HG02852 (cell line): ENCODE measurements around the gene KCNE3.

Experiments used
- ATAC-seq: cut with Tn5 transposase; IDR thresholded peaks from one replicate; pipeline ENCODE4 v1.9.1; 2021; ENCODE audit warnings: mild to moderate bottlenecking, moderate library complexity; ENCODE audit not compliant: unreplicated experiment

The KCNE3 gene, protein sequence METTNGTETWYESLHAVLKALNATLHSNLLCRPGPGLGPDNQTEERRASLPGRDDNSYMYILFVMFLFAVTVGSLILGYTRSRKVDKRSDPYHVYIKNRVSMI

GRCh38 chr11:74466916-74467885 lies at the start of gene KCNE3:
TSS of gene KCNE3 (minus strand) at chr11:74467549. CDS start at chr11:74457563, 9,986 bp downstream.
- ATAC-seq: no peak

GRCh38 chr11:74507582-74507981 lies 40.2 kb upstream of the KCNE3 start:
- no peak for ATAC-seq

GRCh38 chr11:74506823-74507222 lies 39.5 kb upstream of the KCNE3 start:
- ATAC-seq: no peak

- ATAC-seq: no peak
Measured at GRCh38 chr11:74505911-74506310, 38.6 kb upstream of the KCNE3 start.

DNA sequence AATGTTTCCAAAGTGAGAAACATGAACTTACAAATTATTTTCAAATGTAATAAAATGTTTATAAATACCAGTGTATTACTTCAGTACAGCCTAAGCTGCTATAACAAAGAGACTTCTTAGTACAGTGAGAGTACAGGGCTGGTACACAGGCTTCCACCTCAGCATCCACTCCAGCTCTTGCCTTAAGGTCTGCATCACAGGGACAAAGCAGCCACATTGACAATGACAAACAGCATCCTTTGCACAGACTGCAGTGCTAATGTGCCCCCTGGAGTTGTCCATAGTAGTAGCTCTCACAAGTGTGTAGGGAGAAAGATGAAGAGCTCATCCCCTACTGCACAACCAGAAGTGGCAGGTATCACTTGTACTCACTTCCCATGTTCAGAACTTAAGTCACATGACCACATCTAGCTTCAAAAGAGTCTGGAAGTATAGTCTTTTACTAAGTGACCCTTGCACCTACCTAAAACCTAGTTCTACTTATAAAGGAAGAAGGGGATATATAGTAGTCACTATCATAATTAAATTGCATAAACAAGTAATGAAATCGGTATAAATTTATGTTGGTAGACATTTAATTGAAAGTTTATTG lies 36.8 kb upstream of the KCNE3 start:
- ATAC-seq: no peak

GRCh38 chr11:74494916-74495315 lies 27.6 kb upstream of the KCNE3 start:
- no peak for ATAC-seq

GRCh38 chr11:74493791-74494630 lies 26.7 kb upstream of the KCNE3 start:
- ATAC-seq: no peak

GRCh38 chr11:74492974-74493790 lies 25.8 kb upstream of the KCNE3 start, which contains the start of gene LIPT2:
TSS of gene LIPT2 (minus strand) at chr11:74493724. CDS start at chr11:74493703, 21 bp downstream.
- peak; percentile 96 for ATAC-seq

DNA sequence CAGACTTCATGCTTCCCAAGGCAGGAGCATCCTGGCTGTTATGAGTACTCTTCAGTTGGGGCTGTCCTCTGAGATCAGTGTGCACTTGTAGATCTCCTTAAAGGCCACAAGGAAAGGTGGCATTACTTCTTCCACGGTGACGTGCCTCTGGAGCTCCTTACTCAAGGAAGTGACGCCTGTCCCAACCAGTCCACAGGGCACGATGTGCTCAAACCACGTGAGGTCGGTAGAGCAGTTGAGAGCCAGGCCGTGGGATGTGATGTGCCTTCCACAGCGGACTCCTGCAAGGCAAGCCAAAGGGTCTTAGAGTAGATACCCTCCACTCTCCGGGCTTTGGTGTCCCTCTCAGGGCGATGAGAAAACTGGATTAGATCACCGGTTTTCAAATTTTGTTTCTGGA lies 24.7 kb upstream of the KCNE3 start:
- ATAC-seq: no peak

DNA sequence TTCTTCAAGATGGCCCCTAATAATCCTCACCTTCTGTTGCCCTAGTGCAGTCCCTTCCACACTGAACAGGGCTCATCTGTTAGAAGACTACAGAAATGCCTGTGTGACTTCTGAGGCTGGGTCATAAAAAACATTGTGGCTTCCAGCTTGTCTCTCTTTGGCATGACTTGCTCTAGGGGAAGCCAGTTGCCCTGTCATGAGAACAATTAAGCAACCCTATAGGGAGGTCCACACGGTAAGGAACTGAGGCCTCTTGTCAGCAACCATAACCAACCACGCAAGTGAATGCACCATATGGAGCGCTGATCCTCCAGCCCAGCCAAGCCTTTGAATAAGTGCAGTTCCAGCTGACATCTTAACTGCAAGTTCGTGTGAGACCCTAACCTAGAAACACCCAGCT lies 23.6 kb upstream of the KCNE3 start:
- ATAC-seq: no peak

GRCh38 chr11:74487875-74488274 lies 20.5 kb upstream of the KCNE3 start:
- ATAC-seq: no peak

DNA sequence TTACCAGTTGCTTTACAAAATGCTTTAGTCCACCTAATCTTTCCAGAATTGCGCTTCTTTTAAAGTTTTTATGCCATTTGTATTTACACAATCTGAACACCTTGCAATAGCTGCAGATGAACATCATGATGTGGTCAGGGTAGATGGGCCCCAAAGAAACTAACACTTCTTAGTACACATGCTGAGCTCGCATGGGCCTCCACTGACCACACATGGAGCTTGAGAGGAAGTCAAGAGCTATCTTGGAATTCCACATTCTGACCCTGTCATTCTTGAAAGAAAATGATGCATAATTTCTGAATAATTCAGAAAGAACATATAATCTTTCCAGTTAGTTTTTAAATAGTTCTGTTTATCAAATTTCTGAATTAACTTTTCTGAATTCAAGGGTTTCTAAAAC lies 18.5 kb upstream of the KCNE3 start:
- ATAC-seq: no peak

DNA sequence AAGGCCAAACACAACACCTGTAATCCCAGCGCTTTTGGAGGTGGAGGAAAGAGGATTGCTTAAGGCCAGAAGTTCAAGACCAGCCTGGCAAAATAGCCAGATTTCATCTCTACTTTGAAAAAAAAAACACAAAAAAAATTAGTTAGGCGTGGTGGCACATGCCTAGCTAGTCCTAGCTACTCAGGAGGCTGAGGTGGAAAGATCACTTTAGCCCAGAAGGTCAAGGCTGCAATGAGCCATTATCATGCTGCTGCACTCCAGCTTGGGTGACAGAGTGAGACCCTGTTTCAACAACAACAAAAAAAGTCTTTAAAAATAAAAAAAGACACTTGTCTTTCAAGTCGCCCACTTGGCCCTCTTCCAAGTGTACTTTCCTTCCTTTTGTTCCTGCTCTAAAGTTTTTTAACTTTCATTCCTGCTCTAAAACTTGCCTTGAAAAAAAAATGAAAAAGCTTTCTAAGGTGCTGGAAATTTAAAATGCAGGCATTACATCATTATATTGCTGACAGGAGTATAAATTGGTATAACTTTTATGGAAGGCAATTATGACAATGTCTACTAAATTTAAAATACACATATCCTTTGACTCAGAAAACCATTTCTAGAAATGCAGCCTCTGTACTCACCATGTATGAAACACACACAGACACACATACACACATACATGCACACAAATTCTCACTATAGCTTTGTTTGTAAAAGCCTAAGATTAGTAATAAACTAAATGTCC lies 13.5 kb upstream of the KCNE3 start:
- no peak for ATAC-seq

DNA sequence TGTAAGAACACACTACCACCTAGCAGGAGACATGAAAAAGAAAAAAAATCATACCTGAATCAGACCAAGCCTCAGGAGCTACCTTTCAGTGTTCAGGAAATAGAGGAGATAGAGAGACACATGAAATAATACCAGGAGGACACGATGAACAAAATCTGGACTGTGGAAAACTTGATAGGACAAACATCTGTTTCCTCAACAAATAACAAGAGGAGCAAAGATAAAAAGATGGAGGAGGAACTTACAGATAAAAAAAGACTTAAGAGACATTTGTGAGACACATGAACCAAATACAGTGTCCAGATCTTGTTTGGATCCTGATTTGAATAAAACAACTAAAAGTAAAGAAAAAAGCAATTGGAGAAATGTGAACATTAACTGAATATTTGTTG lies 12.4 kb upstream of the KCNE3 start:
- ATAC-seq: no peak

GRCh38 chr11:74478877-74479731 lies 11.8 kb upstream of the KCNE3 start:
- ATAC-seq: no peak

DNA sequence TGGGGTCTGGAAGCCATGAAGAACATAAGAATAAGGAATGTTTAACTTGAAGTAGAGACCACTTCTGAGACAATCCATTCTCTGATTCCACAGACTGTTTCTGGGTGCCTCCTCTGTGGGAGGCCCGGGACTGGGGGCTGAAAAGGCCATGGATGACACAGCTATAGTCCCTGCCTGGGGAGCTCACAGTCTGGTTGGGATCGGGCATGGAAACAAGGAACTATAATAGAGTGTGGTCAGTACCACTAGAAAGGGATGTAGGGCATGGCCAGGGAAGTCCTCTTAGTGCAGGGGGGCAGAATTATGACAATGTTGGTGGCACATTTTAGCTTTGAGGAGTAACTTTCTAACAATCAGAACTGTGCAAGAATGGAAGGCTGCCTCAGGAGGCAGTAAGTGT lies 9.2 kb upstream of the KCNE3 start:
- ATAC-seq: no peak

DNA sequence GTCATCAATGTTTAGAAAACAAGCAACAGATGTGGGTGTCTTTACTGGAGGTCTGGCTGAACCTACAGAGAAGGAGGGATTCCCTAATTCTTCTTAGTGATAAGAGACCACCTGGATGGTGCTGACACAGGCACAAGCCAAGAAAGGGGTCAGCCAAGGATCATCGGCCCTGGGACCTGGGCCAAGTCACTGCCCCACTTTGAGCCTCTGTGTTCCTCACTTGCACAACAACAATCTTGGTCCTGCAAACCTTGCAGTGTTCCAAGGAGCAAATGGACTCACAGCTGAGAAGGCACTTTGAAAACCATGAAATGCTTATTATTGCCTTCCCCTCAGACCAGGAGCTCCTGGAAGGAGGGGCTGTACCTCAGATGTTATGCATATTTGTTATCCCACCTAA lies 7.0 kb upstream of the KCNE3 start:
- ATAC-seq: no peak

GRCh38 chr11:74473382-74474173 lies 6.2 kb upstream of the KCNE3 start:
- ATAC-seq: no peak
